ENCODE data around the gene EHD4. TPM values are rescaled to one million over a fixed set of nuclear protein-coding genes. Genes with fewer than 3 reads are reported as not detected.

EHD4 gene
- total and polyA plus RNA-seq, 9 of the 15 experiments (the other 6 are each of a cell fraction or from before 2014, with no cell fraction given), result 0.89 to 10.3 (median 6.4) TPM

GRCh38 chr15:41972253-41973242, at the start of gene EHD4 (continued):
- no peak for TF ChIP-seq THRA (IDR thresholded peaks at IDR 0.05)
- no peak; the same call in 1 of the 2 replicates for TF ChIP-seq MAX (CRISPR knock-in tag; IDR thresholded peaks at IDR 0.05)
- no peak for TF ChIP-seq HOMEZ (CRISPR knock-in tag; IDR thresholded peaks at IDR 0.05)
- TF ChIP-seq ZNF318 (IDR thresholded peaks at IDR 0.05; ENCODE audit: borderline replicate concordance in 1 of 2, low read depth in 1 of 2), result no peak
- TF ChIP-seq MYC (IDR thresholded peaks at IDR 0.05; ENCODE audit: low read depth, low read length), result peak; percentile 76
- TF ChIP-seq MYC (CRISPR knock-in tag; IDR thresholded peaks at IDR 0.05; ENCODE audit: borderline replicate concordance, low read depth), result no peak
- peak; percentile 82 for TF ChIP-seq ZNF592 (IDR thresholded peaks at IDR 0.05)
- TF ChIP-seq ZNF140 (CRISPR knock-in tag; IDR thresholded peaks at IDR 0.05), result no peak
- TF ChIP-seq PTRF (tag; IDR thresholded peaks at IDR 0.05), result no peak

All from K562 (cell line).